ENCODE data around the gene KLF16. TPM values are rescaled to one million over a fixed set of nuclear protein-coding genes. Genes with fewer than 3 reads are reported as not detected.

KLF16 gene
- total and polyA plus RNA-seq, 9 of the 15 experiments (the other 6 are each of a cell fraction or from before 2014, with no cell fraction given), result 0.04 to 60.4 (median 6.8) TPM

DNA sequence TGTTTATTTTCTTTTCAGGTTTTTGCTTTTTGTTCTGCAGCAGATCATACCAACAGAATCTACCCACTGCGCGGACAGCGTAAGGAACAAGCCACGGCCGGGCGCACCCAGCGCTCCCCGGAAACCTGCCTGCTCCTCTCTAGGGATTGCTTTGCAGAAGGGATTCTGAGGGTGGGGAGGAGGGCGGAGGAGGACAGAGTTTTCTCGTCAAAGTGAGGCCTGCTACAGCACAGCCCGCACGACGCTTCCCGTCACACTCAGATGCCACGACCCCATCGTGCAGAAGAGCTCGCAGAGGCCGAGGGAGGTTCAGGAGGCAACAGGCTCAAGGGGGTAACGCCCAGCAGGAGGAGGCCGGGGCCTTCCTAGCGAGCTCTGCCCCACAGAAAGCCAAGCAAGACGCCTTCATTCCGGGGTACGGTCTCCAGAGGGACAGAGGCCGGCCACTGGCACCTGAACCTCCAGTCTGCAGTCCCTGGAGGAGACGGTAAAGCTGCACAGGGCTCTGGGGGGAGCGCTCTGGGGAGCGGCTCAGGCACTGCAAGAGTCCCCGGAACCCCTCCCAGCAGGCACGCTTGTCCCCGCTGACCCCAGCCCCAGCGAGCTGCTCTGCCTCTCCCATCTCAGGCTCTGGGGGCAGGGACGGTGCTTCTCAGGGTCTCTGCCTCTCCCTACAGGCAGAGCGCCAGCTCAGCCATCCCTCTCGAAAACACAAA, 22.0 kb downstream of the KLF16 start (continued):
- TF ChIP-seq, protein P1, sequence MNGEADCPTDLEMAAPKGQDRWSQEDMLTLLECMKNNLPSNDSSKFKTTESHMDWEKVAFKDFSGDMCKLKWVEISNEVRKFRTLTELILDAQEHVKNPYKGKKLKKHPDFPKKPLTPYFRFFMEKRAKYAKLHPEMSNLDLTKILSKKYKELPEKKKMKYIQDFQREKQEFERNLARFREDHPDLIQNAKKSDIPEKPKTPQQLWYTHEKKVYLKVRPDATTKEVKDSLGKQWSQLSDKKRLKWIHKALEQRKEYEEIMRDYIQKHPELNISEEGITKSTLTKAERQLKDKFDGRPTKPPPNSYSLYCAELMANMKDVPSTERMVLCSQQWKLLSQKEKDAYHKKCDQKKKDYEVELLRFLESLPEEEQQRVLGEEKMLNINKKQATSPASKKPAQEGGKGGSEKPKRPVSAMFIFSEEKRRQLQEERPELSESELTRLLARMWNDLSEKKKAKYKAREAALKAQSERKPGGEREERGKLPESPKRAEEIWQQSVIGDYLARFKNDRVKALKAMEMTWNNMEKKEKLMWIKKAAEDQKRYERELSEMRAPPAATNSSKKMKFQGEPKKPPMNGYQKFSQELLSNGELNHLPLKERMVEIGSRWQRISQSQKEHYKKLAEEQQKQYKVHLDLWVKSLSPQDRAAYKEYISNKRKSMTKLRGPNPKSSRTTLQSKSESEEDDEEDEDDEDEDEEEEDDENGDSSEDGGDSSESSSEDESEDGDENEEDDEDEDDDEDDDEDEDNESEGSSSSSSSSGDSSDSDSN (IDR thresholded peaks at IDR 0.05; ENCODE audit: borderline replicate concordance in 1 of 2, low read depth in 2 of 2, low read length in 2 of 2), result 0 out of 4 replicates have a peak, but pooled peaks of 1 of the 2 experiments have one; percentile 43
- TF ChIP-seq POLR2G (IDR thresholded peaks at IDR 0.05; ENCODE audit: low read depth, low read length), result peak; percentile 33

DNA sequence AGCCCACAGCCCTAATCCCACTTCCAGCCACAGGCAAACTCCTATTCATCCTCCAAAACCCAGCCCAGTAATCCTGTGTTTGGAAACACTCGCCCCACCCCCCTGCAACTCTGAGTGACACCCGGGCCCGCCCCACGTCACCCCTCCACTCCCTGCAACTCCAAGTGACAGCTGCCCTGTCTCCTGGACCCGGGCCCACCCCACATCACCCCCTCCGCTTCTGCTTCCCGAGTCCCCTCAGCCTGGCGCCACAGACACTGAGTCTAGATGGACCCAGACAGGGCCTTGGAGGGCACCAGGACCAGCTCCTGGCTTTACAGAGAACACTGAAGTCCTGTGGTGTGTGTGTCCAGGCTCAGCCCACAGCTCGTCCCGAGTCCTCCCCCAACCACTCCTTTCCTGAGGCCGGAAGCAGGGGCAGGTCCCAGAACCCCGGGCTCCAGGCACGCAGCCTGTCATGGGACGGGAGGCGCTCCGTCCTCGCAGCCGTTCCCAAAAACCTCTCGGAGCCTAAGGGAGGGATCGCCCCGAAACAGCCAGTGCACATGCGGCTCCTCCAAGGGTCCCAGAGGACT, 22.8 kb downstream of the KLF16 start:
- Histone ChIP-seq H2AFZ (ENCODE audit: low read depth, low read length) (no peak overlapping the region), H3K4me2 (ENCODE audit: insufficient read depth, low read length) (peak overlapping the region; percentile 75), H3K27me3 (ENCODE audit: control insufficient read depth in 2 of 2, insufficient read depth in 2 of 2, low read length in 2 of 2) (no peaks in the 10 kb centered on the region), H3K9me3 (replicated peaks; ENCODE audit: control insufficient read depth, insufficient read depth, low read depth, low read length) (no peaks in the 10 kb centered on the region), H3K36me3 (ENCODE audit: control insufficient read depth, insufficient read depth, low read length) (peaks cover 50% of the 10 kb centered on the region; the same call in 2 of the 3 replicates), H3K9ac (ENCODE audit: insufficient read depth in 1 of 2, low read depth in 2 of 2, low read length in 2 of 2) (peak overlapping the region; percentile 37 to 90; a peak in 3 of 4 replicates), H3K9me1 (ENCODE audit: control insufficient read depth, insufficient read depth, low read length) (peaks cover 3% of the 10 kb centered on the region), H3K27ac (ENCODE audit: extremely low read depth, low read depth, low read length) (peak overlapping the region; percentile 62; the same call in 2 of the 3 replicates), H4K20me1 (replicated peaks; ENCODE audit: control insufficient read depth, insufficient read depth, low read length) (peaks cover 49% of the 10 kb centered on the region), H3K79me2 (ENCODE audit: control insufficient read depth, insufficient read depth, low read length) (peaks cover 100% of the 10 kb centered on the region), H3K4me3 (peak overlapping the region; percentile 20), H3K4me1 (replicated peaks in 1 of 2; ENCODE audit: control insufficient read depth in 2 of 2, insufficient read depth in 2 of 2, low read length in 2 of 2) (peaks cover 48 to 99% of the 10 kb centered on the region in 2 experiments)
- FAIRE-seq, result no peak
- DNase-seq (ENCODE audit: extremely low read depth in 1 of 4, low spot score in 3 of 4), result peak; percentile 54 to 65 (median 58)
- in situ Hi-C loops (cut with MboI), result no loop called here
- POLR2A ChIA-PET, result interaction anchor here (0.6 to 6.6 kb wide), 8 partner anchors 9 to 238 kb away, joined by 3 to 46 read pairs (median 4); no protein-coding TSS in a partner anchor
- BruUV-seq (replicated peaks), result no TSS peak
- CTCF ChIA-PET (ENCODE audit: low intra/inter-chr PET ratio), result no interaction called here
- peak; percentile 25 for ATAC-seq
- intact Hi-C loops (cut with micrococcal nuclease), result no loop called here
- WGBS (ENCODE audit: insufficient coverage, low coverage, missing lambda C conversion rate), result 26% methylated on average over 21 of the region's 22 CpGs
- TF ChIP-seq, protein P2, sequence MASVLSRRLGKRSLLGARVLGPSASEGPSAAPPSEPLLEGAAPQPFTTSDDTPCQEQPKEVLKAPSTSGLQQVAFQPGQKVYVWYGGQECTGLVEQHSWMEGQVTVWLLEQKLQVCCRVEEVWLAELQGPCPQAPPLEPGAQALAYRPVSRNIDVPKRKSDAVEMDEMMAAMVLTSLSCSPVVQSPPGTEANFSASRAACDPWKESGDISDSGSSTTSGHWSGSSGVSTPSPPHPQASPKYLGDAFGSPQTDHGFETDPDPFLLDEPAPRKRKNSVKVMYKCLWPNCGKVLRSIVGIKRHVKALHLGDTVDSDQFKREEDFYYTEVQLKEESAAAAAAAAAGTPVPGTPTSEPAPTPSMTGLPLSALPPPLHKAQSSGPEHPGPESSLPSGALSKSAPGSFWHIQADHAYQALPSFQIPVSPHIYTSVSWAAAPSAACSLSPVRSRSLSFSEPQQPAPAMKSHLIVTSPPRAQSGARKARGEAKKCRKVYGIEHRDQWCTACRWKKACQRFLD (CRISPR knock-in tag; IDR thresholded peaks at IDR 0.05), result 0 out of 2 replicates have a peak, but pooled peaks have one; percentile 29
- peak; percentile 82 for TF ChIP-seq ETV5 (CRISPR knock-in tag; IDR thresholded peaks at IDR 0.05; ENCODE audit: low read depth)
- peak; percentile 43; the same call in 1 of the 2 replicates for TF ChIP-seq GABPA (tag; conservative IDR thresholded peaks at IDR 0.05; ENCODE audit: low read depth)
- TF ChIP-seq ZNF253 (CRISPR knock-in tag; conservative IDR thresholded peaks at IDR 0.05), result no peak
- TF ChIP-seq POLR3A (IDR thresholded peaks at IDR 0.05; ENCODE audit: borderline replicate concordance, extremely low read depth, insufficient read depth, insufficient read length), result no peak
- TF ChIP-seq, protein P3, sequence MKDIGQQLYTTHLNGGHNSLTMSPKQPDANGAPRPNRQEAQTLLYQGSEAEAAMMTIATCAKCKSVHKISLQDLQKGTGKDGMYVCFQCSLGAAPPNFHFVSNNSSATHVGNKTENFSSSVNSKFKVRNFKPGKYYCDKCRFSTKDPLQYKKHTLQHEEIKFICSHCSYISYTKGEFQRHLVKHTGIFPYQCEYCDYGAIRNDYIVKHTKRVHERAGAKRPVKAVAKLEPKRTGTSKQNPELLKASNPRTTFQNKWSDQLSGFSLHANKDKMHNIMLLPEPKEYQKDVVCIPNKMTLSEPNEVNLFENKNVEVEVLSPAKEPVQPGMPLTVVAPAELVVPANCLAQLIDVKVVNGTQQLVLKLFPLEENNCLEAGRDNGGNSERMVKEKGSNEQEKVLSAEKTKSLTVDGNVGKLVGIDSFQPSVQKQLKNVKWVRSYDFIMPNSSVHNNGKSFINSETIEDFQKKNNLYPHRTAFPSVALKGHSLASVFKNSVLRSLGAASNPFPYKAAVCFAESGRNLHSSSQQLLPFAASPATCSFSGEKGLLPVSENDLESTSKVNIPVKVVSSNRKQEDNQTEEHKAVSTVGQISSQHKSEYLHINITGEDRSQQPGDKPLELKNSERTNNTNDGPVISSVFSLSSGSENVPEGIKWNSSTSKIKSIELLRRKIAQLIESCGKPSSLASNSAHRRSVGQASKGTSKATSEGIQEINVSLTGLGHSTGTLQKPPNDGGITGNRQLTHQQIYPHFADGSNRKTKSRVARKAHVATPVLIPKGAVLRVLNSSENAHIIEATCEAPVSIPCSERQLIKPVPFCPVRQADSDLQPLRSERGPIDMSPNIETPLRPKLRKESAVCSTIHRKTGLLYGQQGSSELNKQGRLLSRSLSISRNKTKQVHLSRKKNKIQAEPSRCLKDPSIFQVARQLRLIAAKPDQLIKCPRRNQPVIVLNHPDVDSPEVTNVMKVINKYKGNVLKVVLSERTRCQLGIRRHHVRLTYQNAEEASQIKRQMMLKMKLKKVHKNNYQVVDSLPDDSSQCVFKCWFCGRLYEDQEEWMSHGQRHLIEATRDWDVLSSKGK (CRISPR knock-in tag; IDR thresholded peaks at IDR 0.05), result no peak
